ENCODE data around the gene SLC43A3.

- TF ChIP-seq CTCF (IDR thresholded peaks at IDR 0.05), result no peak
- no peak for TF ChIP-seq POLR2A (IDR thresholded peaks at IDR 0.05)
- TF ChIP-seq POLR2AphosphoS5 (IDR thresholded peaks at IDR 0.05), result no peak
- TF ChIP-seq EP300 (IDR thresholded peaks at IDR 0.05), result no peak
Observed at GRCh38 chr11:57370251-57370650, 56.7 kb downstream of the SLC43A3 start.
